ENCODE measurements around the gene DIP2B.

The DIP2B gene

GRCh38 chr12:50584135-50584534, 79.3 kb downstream of the DIP2B start:
- no peak for DNase-seq

- no peak for DNase-seq
Observed at GRCh38 chr12:50589650-50590435, 85.1 kb downstream of the DIP2B start.

- DNase-seq = no peak
Observed at GRCh38 chr12:50590869-50591268, 86.1 kb downstream of the DIP2B start.

- DNase-seq = no peak
Observed at GRCh38 chr12:50595667-50596066, 90.9 kb downstream of the DIP2B start.

- peak; percentile 39 for DNase-seq
Observed at GRCh38 chr12:50597200-50598195, 92.7 kb downstream of the DIP2B start.

GRCh38 chr12:50598321-50598862, 93.6 kb downstream of the DIP2B start:
- no peak for DNase-seq

- no peak for DNase-seq
Observed at GRCh38 chr12:50599366-50600095, 94.7 kb downstream of the DIP2B start.

GRCh38 chr12:50600364-50600763, 95.6 kb downstream of the DIP2B start:
- DNase-seq = no peak

- no peak for DNase-seq
Observed at GRCh38 chr12:50603817-50604639, 99.2 kb downstream of the DIP2B start.

GRCh38 chr12:50604640-50604920, 99.8 kb downstream of the DIP2B start:
- DNase-seq = no peak

GRCh38 chr12:50606675-50607375, 102.0 kb downstream of the DIP2B start:
- DNase-seq = no peak

GRCh38 chr12:50609292-50609874, 104.6 kb downstream of the DIP2B start:
- no peak for DNase-seq

GRCh38 chr12:50610171-50610570, 105.4 kb downstream of the DIP2B start:
- DNase-seq = no peak

GRCh38 chr12:50611021-50611744, 106.4 kb downstream of the DIP2B start:
- DNase-seq = no peak

GRCh38 chr12:50612882-50613281, 108.1 kb downstream of the DIP2B start:
- DNase-seq = no peak

GRCh38 chr12:50613463-50613862, 108.7 kb downstream of the DIP2B start:
- no peak for DNase-seq

- no peak for DNase-seq
Observed at GRCh38 chr12:50614167-50614759, 109.5 kb downstream of the DIP2B start.

- DNase-seq = no peak
Observed at GRCh38 chr12:50615145-50615906, 110.5 kb downstream of the DIP2B start.

- no peak for DNase-seq
Observed at GRCh38 chr12:50615907-50616296, 111.1 kb downstream of the DIP2B start.
